DOHH2 (cell line): ENCODE data around the gene RBBP8NL.

Source experiments
- EZH2phosphoT487 ChIP-seq: fragments of 200-600 bp; sonication (generic); IDR thresholded peaks from 2 replicates; pipeline ENCODE4 v1.6.1; 2017; ENCODE audit warnings: borderline replicate concordance, mild to moderate bottlenecking, antibody characterized with exemption, low read length, moderate library complexity, mixed read lengths
- TF ChIP-seq, protein P1 (sequence below): fragments of 200-600 bp; sonication (generic); IDR thresholded peaks from one replicate; pipeline ENCODE4 v1.5.1; 2014; ENCODE audit warnings: antibody characterized with exemption, mild to moderate bottlenecking, low read depth, low read length; ENCODE audit not compliant: poor library complexity, severe bottlenecking

DNA sequence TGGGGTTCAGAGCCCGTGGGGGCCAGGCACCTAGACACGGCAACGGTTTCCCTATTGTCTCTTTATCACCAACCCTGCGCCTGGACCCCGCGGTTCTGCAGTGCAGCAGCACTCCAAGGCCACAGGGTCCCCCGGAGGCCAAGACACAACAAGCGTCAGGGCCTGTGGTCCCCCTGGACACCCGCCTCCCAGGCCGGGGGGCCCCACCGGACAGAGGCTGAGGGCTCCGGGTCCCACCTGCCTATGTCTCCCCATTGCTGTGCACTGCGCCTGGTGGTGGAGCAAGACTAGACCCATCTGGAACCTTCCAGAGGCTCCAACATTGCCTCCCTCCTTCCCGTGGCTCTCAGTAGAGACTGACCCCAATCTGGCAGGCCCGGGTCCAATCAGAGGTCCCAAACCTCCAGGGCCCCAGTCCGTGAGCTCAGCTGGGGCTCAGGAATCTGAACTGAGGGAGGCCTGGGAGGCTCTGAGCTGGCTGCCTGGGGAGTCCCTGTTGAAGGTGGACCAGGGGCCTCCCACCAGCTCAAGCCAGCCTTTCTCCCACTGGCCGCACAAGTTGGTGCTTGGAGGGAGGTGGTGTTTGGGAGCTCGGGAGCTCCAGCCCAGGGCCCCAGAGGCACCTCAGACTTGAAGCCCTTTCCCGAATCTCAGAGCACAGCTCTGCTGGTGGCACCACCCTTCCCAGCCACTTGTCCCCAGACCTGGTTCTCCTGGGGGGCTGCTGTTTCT, 39.6 kb upstream of the RBBP8NL start:
- TF ChIP-seq, protein P1, sequence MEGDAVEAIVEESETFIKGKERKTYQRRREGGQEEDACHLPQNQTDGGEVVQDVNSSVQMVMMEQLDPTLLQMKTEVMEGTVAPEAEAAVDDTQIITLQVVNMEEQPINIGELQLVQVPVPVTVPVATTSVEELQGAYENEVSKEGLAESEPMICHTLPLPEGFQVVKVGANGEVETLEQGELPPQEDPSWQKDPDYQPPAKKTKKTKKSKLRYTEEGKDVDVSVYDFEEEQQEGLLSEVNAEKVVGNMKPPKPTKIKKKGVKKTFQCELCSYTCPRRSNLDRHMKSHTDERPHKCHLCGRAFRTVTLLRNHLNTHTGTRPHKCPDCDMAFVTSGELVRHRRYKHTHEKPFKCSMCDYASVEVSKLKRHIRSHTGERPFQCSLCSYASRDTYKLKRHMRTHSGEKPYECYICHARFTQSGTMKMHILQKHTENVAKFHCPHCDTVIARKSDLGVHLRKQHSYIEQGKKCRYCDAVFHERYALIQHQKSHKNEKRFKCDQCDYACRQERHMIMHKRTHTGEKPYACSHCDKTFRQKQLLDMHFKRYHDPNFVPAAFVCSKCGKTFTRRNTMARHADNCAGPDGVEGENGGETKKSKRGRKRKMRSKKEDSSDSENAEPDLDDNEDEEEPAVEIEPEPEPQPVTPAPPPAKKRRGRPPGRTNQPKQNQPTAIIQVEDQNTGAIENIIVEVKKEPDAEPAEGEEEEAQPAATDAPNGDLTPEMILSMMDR = no peak
- no peak for TF ChIP-seq EZH2phosphoT487
